GM12873 (cell line): ENCODE results near the gene PRUNE2.

Source experiments
- CTCF ChIP-seq: IDR thresholded peaks from 2 replicates; pipeline ENCODE4 v1.5.1; 2012; ENCODE audit warnings: low read depth, mild to moderate bottlenecking, moderate library complexity, low read length, control low read depth; ENCODE audit not compliant: insufficient read depth; ENCODE audit errors: missing control alignments

PRUNE2 gene

GRCh38 chr9:76667521-76667957 lies 238.4 kb downstream of the PRUNE2 start:
- TF ChIP-seq CTCF: no peak

- TF ChIP-seq CTCF: peak; percentile 36
Observed at GRCh38 chr9:76665966-76666365, 239.9 kb downstream of the PRUNE2 start.

- TF ChIP-seq CTCF: no peak
Observed at GRCh38 chr9:76665458-76665857, 240.5 kb downstream of the PRUNE2 start.

DNA sequence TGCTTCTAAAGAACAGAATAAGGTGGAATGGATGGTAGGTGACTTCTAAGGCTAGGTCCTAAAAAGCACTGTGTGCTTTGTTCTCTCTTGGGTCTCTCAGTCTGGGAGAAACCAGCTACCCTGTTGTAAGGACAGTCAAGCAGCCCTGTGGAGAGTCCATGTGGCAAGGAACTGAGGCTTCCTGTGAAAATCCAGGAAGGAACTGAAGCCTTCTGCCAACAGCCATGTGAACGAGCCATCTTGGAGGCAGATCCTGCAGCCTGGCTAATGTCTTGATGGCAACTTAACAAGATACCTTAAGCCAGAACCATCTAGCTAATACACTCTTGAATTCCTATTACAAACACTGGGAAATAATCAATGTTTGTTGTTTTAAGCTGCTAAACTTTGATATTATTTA lies 241.8 kb downstream of the PRUNE2 start:
- no peak for TF ChIP-seq CTCF

DNA sequence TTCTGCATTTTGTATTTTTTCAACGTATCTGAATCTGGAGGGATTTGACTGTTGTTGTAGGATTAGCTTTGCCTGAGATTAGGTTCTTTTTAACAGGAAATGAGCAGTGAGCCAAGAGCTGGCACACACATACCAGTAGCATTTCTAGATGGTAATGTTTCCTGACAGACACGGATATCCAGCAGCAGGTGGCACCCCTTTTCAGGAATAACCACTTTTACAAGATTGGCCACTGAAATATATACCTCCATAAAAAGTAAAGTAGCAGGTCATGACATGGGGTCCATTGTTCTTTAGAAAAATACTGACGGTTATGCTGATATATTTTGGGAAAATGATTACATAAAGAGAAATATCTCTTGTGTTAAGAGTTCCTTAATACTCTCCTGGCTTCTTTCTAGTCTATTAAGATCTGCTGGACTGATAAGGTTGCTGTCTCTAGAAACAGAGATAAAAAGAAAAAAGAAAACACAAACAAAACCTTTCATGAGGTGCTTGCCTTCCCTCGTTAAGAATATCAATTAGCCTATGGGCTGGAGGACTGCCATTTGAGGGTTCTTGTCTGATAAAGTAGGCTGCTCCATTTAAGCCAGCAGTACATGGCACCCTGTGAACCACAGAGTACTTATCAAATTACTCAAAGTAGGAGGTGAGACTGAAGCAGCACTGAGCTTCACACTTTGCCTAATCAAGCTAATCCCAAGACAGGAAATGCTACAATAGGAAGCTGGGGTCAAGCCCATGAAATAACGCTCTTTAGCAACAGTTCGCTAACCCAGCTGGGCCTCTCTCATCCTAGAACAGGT lies 243.2 kb downstream of the PRUNE2 start:
- TF ChIP-seq CTCF: no peak

GRCh38 chr9:76658510-76659231 lies 247.2 kb downstream of the PRUNE2 start:
- peak; percentile 68 for TF ChIP-seq CTCF

DNA sequence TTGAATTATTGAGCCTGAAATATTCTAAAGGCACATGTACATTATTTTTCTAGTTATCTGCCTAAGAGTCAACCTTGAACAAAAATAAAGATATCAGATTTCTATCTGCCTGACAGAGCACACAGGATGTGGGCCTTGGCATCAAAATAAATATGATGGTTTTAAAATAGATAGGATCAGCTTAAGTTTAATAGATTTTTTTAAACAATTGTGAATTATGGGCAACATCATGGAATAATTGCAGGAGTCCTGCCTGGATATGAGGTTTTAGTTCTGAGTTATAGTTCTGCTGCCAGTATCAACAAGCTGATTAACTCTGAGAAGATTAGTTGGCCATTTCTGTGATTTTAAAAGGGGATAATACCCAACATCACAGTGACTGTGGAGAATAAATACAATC lies 248.6 kb downstream of the PRUNE2 start:
- no peak for TF ChIP-seq CTCF
